Esophagus muscularis mucosa (tissue), 4 donors: Measurements from ENCODE around the gene KLC1.

Experiments
- CTCF ChIP-seq, 3 experiments: fragments of 200-600 bp in 2 of 3; fragments of 450-650 bp in 1 of 3; sonication (generic) in 2 of 3; IDR thresholded peaks; one replicate each; pipeline ENCODE4 v1.5.1; 2017 to 2019; ENCODE audit warnings: antibody characterized with exemption in 3 of 3, mild to moderate bottlenecking in 2 of 3, moderate library complexity in 1 of 3
- EP300 ChIP-seq: sonication (generic); formaldehyde crosslinking; IDR thresholded peaks from one replicate; pipeline ENCODE4 v1.6.1; 2017; ENCODE audit warnings: antibody characterized with exemption
- POLR2A ChIP-seq: fragments of 450-650 bp; IDR thresholded peaks from one replicate; pipeline ENCODE4 v1.6.1; 2017; ENCODE audit warnings: antibody characterized with exemption, moderate library complexity, mild to moderate bottlenecking, low read depth
- POLR2AphosphoS5 ChIP-seq, 2 donors: sonication (generic); formaldehyde crosslinking; IDR thresholded peaks; one replicate each; pipeline ENCODE4 v1.6.1; 2017; ENCODE audit warnings: antibody characterized with exemption in 2 of 2

GRCh38 chr14:103744621-103745395, 115.8 kb downstream of the KLC1 start:
- TF ChIP-seq CTCF (IDR thresholded peaks at IDR 0.05) (no peak), POLR2AphosphoS5 (IDR thresholded peaks at IDR 0.05) (no peak), POLR2A (no peak), EP300 (no peak)
